Inflammatory macrophage treated with lipopolysaccharide for 1 hour (primary cell): ENCODE data around the gene GTPBP10.
"Not testable (repeated sequence)": the region's sequence is repeated elsewhere in the genome, so short reads cannot be mapped to it uniquely, and the experiment has no call there.

Experiments
- DNase-seq, 2 donors: peaks; one replicate each; pipeline ENCODE4 v3.0.0-alpha.2; 2020 to 2022

GTPBP10 gene

GRCh38 chr7:90346336-90347125, at the start of gene GTPBP10:
GTPBP10 (plus strand) TSS chr7:90346716; CDS start chr7:90346742, 26 bp downstream.
- DNase-seq: peak; percentile 92 to 99

- peak; percentile 11 to 35 for DNase-seq
These were observed 48.1 kb upstream of the GTPBP10 start for GRCh38 chr7:90298145-90299038.

- DNase-seq: no peak
These were observed 43.3 kb upstream of the GTPBP10 start for GRCh38 chr7:90303241-90303640.

- no peak for DNase-seq
These were observed 36.6 kb upstream of the GTPBP10 start for GRCh38 chr7:90309872-90310271.

- no peak for DNase-seq
These were observed 35.3 kb upstream of the GTPBP10 start for GRCh38 chr7:90311175-90311574.

GRCh38 chr7:90312745-90313144, 33.8 kb upstream of the GTPBP10 start:
- DNase-seq: peak in 1 of 2 donors; percentile 28

- DNase-seq: no peak
These were observed 32.6 kb upstream of the GTPBP10 start for GRCh38 chr7:90313907-90314306.

- DNase-seq: no peak
These were observed 26.5 kb upstream of the GTPBP10 start for GRCh38 chr7:90320014-90320413.

- no peak for DNase-seq
These were observed 26.1 kb upstream of the GTPBP10 start for GRCh38 chr7:90320418-90320800.

- no peak for DNase-seq
These were observed 25.6 kb upstream of the GTPBP10 start, which contains the start of gene FAM237B for GRCh38 chr7:90320801-90321494. FAM237B (minus strand) TSS chr7:90321304; CDS start chr7:90319748, 1,556 bp downstream.

GRCh38 chr7:90322837-90323236, 23.7 kb upstream of the GTPBP10 start:
- DNase-seq: no peak

- DNase-seq: no peak
These were observed 20.0 kb upstream of the GTPBP10 start for GRCh38 chr7:90326500-90326899.

- DNase-seq: no peak
These were observed 12.2 kb upstream of the GTPBP10 start for GRCh38 chr7:90334193-90334843.

GRCh38 chr7:90334926-90335325, 11.6 kb upstream of the GTPBP10 start:
- not testable (repeated sequence) for DNase-seq

GRCh38 chr7:90337106-90337505, 9.4 kb upstream of the GTPBP10 start:
- no peak for DNase-seq

- no peak for DNase-seq
These were observed 1.5 kb upstream of the GTPBP10 start for GRCh38 chr7:90345016-90345415.

- DNase-seq: peak; percentile 45 to 70
These were observed 751 bp upstream of the GTPBP10 start for GRCh38 chr7:90345595-90346335.

GRCh38 chr7:90347759-90348158, 1.2 kb downstream of the GTPBP10 start:
- DNase-seq: peak; percentile 10 to 19

- DNase-seq: no peak
These were observed 2.8 kb downstream of the GTPBP10 start for GRCh38 chr7:90349305-90349704.

- DNase-seq: not testable (repeated sequence)
These were observed 3.5 kb downstream of the GTPBP10 start for GRCh38 chr7:90350032-90350431.

GRCh38 chr7:90351987-90352386, 5.5 kb downstream of the GTPBP10 start:
- no peak for DNase-seq

GRCh38 chr7:90383422-90383821, 36.9 kb downstream of the GTPBP10 start:
- no peak for DNase-seq
